Measurements from ENCODE around the gene CLCF1.

DNA sequence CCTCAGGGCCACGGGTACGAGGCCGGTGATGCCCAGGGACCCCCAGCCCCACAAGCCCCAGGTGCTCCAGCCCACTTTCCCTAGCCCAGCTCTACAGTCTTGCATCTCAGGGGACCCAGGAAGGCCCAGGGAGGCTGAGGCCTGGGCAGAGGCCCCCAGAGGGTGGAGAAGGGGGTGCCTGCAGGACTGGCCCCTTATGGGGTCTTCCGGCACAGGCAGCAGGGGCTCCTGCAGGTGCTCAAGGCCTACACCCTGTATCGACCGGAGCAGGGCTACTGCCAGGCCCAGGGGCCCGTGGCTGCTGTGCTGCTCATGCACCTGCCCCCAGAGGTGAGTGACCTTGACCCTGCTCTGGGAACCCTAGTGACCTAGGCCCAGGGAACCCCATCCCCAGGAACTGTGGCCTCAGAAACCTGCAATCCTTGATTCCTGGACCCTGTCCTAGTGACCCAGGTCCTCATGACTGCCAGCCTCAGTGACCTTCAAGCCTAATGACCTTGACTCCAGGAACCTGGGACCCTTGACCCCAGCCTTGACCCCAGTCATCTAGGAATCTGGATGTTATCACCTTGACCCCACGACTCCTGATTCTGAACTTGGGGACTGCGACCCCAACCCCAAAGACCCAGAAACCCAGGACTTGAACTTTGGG lies 32.4 kb upstream of the CLCF1 start:
- TF ChIP-seq, protein P1, sequence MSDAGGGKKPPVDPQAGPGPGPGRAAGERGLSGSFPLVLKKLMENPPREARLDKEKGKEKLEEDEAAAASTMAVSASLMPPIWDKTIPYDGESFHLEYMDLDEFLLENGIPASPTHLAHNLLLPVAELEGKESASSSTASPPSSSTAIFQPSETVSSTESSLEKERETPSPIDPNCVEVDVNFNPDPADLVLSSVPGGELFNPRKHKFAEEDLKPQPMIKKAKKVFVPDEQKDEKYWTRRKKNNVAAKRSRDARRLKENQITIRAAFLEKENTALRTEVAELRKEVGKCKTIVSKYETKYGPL (CRISPR knock-in tag; IDR thresholded peaks at IDR 0.05) = no peak
- TF ChIP-seq, protein P2, sequence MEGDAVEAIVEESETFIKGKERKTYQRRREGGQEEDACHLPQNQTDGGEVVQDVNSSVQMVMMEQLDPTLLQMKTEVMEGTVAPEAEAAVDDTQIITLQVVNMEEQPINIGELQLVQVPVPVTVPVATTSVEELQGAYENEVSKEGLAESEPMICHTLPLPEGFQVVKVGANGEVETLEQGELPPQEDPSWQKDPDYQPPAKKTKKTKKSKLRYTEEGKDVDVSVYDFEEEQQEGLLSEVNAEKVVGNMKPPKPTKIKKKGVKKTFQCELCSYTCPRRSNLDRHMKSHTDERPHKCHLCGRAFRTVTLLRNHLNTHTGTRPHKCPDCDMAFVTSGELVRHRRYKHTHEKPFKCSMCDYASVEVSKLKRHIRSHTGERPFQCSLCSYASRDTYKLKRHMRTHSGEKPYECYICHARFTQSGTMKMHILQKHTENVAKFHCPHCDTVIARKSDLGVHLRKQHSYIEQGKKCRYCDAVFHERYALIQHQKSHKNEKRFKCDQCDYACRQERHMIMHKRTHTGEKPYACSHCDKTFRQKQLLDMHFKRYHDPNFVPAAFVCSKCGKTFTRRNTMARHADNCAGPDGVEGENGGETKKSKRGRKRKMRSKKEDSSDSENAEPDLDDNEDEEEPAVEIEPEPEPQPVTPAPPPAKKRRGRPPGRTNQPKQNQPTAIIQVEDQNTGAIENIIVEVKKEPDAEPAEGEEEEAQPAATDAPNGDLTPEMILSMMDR (CRISPR knock-in tag; IDR thresholded peaks at IDR 0.05) = no peak
- TF ChIP-seq HNRNPUL1 (IDR thresholded peaks at IDR 0.05; ENCODE audit: low read depth, low read length) (no peak), ZNF749 (CRISPR knock-in tag; IDR thresholded peaks at IDR 0.05; ENCODE audit: borderline replicate concordance) (no peak), ZSCAN29 (CRISPR knock-in tag; conservative IDR thresholded peaks at IDR 0.05) (no peak), SMARCE1 (IDR thresholded peaks at IDR 0.05; ENCODE audit: borderline replicate concordance) (no peak), NFE2L2 (IDR thresholded peaks at IDR 0.05; ENCODE audit: low read length) (no peak), ZNF720 (CRISPR knock-in tag; IDR thresholded peaks at IDR 0.05) (no peak), RBM39 (IDR thresholded peaks at IDR 0.05; ENCODE audit: low read depth, low read length, poor library complexity, severe bottlenecking) (no peak)
- TF ChIP-seq, protein P3, sequence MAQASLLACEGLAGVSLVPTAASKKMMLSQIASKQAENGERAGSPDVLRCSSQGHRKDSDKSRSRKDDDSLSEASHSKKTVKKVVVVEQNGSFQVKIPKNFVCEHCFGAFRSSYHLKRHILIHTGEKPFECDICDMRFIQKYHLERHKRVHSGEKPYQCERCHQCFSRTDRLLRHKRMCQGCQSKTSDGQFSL (CRISPR knock-in tag; IDR thresholded peaks at IDR 0.05) = no peak

Measured in HepG2 (cell line).